Neural cell (in vitro differentiated cells): ENCODE measurements around the gene ZC3H6. TPM values are rescaled to one million over a fixed set of nuclear protein-coding genes. Genes with fewer than 3 reads are reported as not detected.

Experiments used
- H2AFZ ChIP-seq: fragments of 200-600, 300-800 bp; sonication (generic), shearing (Covaris generic); 2 replicates; pipeline ENCODE4 v1.6.0; 2014; ENCODE audit warnings: low read depth, mild to moderate bottlenecking, antibody characterized with exemption, low read length, moderate library complexity
- H3F3A ChIP-seq: fragments of 200-600 bp; shearing (Covaris generic); 2 replicates; pipeline ENCODE4 v1.6.1; 2016; ENCODE audit warnings: mild to moderate bottlenecking, moderate library complexity, mixed read lengths, antibody characterized with exemption, low read length; ENCODE audit not compliant: insufficient read depth, poor library complexity, severe bottlenecking
- H3K27ac ChIP-seq: fragments of 200-600, 300-800 bp; sonication (generic), shearing (Covaris generic); 2 replicates; pipeline ENCODE4 v1.5.1; 2014; ENCODE audit warnings: mild to moderate bottlenecking, low read length, moderate library complexity
- H3K27me3 ChIP-seq: fragments of 300-800, 200-600 bp; sonication (generic), shearing (Covaris generic); 2 replicates; pipeline ENCODE4 v1.6.0; 2014; ENCODE audit warnings: mild to moderate bottlenecking, low read depth, low read length, moderate library complexity; ENCODE audit not compliant: insufficient read depth
- H3K36me3 ChIP-seq: fragments of 300-800, 200-600 bp; sonication (generic), shearing (Covaris generic); 2 replicates; pipeline ENCODE4 v1.5.1; 2014; ENCODE audit warnings: mild to moderate bottlenecking, antibody characterized with exemption, low read length, moderate library complexity; ENCODE audit not compliant: insufficient read depth
- H3K4me2 ChIP-seq: fragments of 300-800, 200-600 bp; sonication (generic), shearing (Covaris generic); 2 replicates; pipeline ENCODE4 v1.6.0; 2014; ENCODE audit warnings: mild to moderate bottlenecking, low read length
- H3K4me3 ChIP-seq: fragments of 300-800, 200-600 bp; sonication (generic), shearing (Covaris generic); 2 replicates; pipeline ENCODE4 v1.5.1; 2014; ENCODE audit warnings: mild to moderate bottlenecking, low read length, moderate library complexity
- H3K79me2 ChIP-seq: fragments of 200-600 bp; shearing (Covaris generic); replicated peaks from 2 replicates; pipeline ENCODE4 v1.6.0; 2014; ENCODE audit warnings: mild to moderate bottlenecking, low read length, moderate library complexity; ENCODE audit not compliant: insufficient read depth
- H3K9ac ChIP-seq: fragments of 300-800, 200-600 bp; sonication (generic), shearing (Covaris generic); 2 replicates; pipeline ENCODE4 v1.6.1; 2016; ENCODE audit warnings: mild to moderate bottlenecking, low read length, mixed read lengths
- H3K9me2 ChIP-seq: fragments of 200-600 bp; shearing (Covaris generic); 2 replicates; pipeline ENCODE4 v1.6.1; 2016; ENCODE audit warnings: mild to moderate bottlenecking, low read length, mixed read lengths; ENCODE audit not compliant: insufficient read depth
- H3K9me3 ChIP-seq: fragments of 200-600, 300-800 bp; sonication (generic), shearing (Covaris generic); 2 replicates; pipeline ENCODE4 v1.6.1; 2016; ENCODE audit warnings: mild to moderate bottlenecking, mixed run types, low read length, moderate library complexity, mixed read lengths
- H4K20me1 ChIP-seq: fragments of 200-600 bp; shearing (Covaris generic); 2 replicates; pipeline ENCODE4 v1.6.1; 2016; ENCODE audit warnings: mild to moderate bottlenecking, mixed run types; ENCODE audit not compliant: insufficient read depth
- CTCF ChIP-seq: fragments of 450-650 bp; IDR thresholded peaks from 2 replicates; pipeline ENCODE4 v1.5.1; 2014; ENCODE audit warnings: antibody characterized with exemption, mild to moderate bottlenecking, moderate library complexity; ENCODE audit not compliant: poor library complexity, severe bottlenecking
- EP300 ChIP-seq: fragments of 450-650 bp; conservative IDR thresholded peaks from 2 replicates; pipeline ENCODE4 v1.6.1; 2014; ENCODE audit warnings: antibody characterized with exemption, mild to moderate bottlenecking, moderate library complexity; ENCODE audit not compliant: poor library complexity, severe bottlenecking
- EZH2 ChIP-seq: fragments of 200-600, 300-800 bp; shearing (Covaris generic), sonication (generic); IDR thresholded peaks from 2 replicates; pipeline ENCODE4 v1.6.1; 2014; ENCODE audit warnings: antibody characterized with exemption, low read length, borderline replicate concordance, mild to moderate bottlenecking; ENCODE audit not compliant: insufficient read depth, poor library complexity, severe bottlenecking
- MXI1 ChIP-seq: fragments of 450-650 bp; conservative IDR thresholded peaks from 2 replicates; pipeline ENCODE4 v1.6.1; 2014; ENCODE audit warnings: antibody characterized with exemption, mild to moderate bottlenecking; ENCODE audit not compliant: poor library complexity, severe bottlenecking
- POLR2AphosphoS5 ChIP-seq: IDR thresholded peaks from 2 replicates; pipeline ENCODE4 v1.6.1; 2012
- RAD21 ChIP-seq: fragments of 450-650 bp; conservative IDR thresholded peaks from 2 replicates; pipeline ENCODE4 v1.6.1; 2014; ENCODE audit warnings: antibody characterized with exemption, mild to moderate bottlenecking, moderate library complexity
- SMC3 ChIP-seq: fragments of 450-650 bp; conservative IDR thresholded peaks from 2 replicates; pipeline ENCODE4 v1.6.1; 2014; ENCODE audit warnings: antibody characterized with exemption, mild to moderate bottlenecking, moderate library complexity; ENCODE audit not compliant: poor library complexity
- TAF1 ChIP-seq: IDR thresholded peaks from 2 replicates; pipeline ENCODE4 v1.6.1; 2012; ENCODE audit warnings: low read depth
- polyA plus RNA-seq: library from polyadenylated mRNA; depleted of rRNA; stranded (reverse); fragments of >200 nt; gene quantifications from 2 replicates; pipeline ENCODE4 v1.2.3, GENCODE V29; 2014
- TF ChIP-seq, protein P1 (sequence below): IDR thresholded peaks from 2 replicates; pipeline ENCODE4 v1.6.1; 2012; ENCODE audit warnings: borderline replicate concordance

ZC3H6 gene
- polyA plus RNA-seq, 1 donor from 2014 or later = 6.1 TPM

DNA sequence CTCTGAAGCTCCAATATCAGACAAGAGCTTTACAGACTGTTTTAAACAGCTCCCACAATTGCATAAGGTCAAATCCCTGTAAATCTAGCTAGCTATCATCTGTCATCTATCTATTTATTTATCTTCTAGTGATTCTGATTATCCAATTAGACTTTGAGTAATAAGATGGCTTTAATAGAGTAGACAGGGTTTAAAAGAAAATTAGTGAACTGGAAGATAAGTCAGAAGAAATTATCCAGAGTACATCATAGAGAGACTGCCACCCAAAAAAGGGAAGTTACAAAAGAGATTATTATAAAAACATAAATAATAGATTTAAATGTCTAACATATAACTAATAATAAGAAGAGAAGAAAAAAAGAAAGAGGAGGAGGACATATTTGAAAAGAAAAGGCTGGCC lies 12.5 kb upstream of the ZC3H6 start:
- H3F3A ChIP-seq = no peaks in the 10 kb centered on the region
- TF ChIP-seq EP300 = no peak
- no peaks in the 10 kb centered on the region for H4K20me1 ChIP-seq
- no peak overlapping the region for H3K4me3 ChIP-seq
- no peak overlapping the region for H3K4me2 ChIP-seq
- no peak overlapping the region for H2AFZ ChIP-seq
- no peaks in the 10 kb centered on the region for H3K79me2 ChIP-seq
- no peaks in the 10 kb centered on the region for H3K27me3 ChIP-seq
- H3K9ac ChIP-seq = no peak overlapping the region
- H3K9me2 ChIP-seq = no peaks in the 10 kb centered on the region
- H3K9me3 ChIP-seq = no peaks in the 10 kb centered on the region
- no peak overlapping the region for H3K27ac ChIP-seq
- H3K36me3 ChIP-seq = no peaks in the 10 kb centered on the region

GRCh38 chr2:112268547-112268946 lies 6.8 kb upstream of the ZC3H6 start:
- TF ChIP-seq EZH2 (no peak), MXI1 (no peak), EP300 (no peak), RAD21 (no peak), CTCF (no peak), TAF1 (no peak), SMC3 (no peak), POLR2AphosphoS5 (no peak)
- TF ChIP-seq, protein P1, sequence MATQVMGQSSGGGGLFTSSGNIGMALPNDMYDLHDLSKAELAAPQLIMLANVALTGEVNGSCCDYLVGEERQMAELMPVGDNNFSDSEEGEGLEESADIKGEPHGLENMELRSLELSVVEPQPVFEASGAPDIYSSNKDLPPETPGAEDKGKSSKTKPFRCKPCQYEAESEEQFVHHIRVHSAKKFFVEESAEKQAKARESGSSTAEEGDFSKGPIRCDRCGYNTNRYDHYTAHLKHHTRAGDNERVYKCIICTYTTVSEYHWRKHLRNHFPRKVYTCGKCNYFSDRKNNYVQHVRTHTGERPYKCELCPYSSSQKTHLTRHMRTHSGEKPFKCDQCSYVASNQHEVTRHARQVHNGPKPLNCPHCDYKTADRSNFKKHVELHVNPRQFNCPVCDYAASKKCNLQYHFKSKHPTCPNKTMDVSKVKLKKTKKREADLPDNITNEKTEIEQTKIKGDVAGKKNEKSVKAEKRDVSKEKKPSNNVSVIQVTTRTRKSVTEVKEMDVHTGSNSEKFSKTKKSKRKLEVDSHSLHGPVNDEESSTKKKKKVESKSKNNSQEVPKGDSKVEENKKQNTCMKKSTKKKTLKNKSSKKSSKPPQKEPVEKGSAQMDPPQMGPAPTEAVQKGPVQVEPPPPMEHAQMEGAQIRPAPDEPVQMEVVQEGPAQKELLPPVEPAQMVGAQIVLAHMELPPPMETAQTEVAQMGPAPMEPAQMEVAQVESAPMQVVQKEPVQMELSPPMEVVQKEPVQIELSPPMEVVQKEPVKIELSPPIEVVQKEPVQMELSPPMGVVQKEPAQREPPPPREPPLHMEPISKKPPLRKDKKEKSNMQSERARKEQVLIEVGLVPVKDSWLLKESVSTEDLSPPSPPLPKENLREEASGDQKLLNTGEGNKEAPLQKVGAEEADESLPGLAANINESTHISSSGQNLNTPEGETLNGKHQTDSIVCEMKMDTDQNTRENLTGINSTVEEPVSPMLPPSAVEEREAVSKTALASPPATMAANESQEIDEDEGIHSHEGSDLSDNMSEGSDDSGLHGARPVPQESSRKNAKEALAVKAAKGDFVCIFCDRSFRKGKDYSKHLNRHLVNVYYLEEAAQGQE = no peak

DNA sequence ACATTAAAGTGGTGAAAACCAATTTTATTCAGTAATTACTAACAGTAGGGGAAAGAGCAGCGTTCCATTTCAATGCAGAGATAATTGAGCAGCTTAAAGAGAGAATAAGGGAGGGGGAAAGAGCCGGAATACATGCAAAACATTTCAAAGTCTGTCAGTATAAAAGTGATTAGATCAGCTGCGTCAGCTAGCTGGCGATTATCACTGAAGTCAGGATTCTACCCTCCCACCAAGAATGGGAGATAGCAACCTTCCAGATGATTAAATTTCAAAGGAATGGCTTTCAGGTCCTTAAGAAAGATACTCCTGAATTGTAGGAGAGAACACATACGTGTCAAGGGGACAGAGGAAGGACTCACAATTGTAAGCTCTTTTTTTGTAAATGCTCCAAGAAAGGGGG lies 2.7 kb upstream of the ZC3H6 start:
- Histone ChIP-seq H3K9me2 (no peaks in the 10 kb centered on the region), H3K4me2 (no peak overlapping the region), H3K27ac (peak overlapping the region; percentile 68), H3K36me3 (no peaks in the 10 kb centered on the region), H4K20me1 (no peaks in the 10 kb centered on the region), H3K9ac (peak overlapping the region; percentile 4), H2AFZ (no peak overlapping the region), H3K27me3 (no peaks in the 10 kb centered on the region), H3K9me3 (no peaks in the 10 kb centered on the region), H3K79me2 (peaks cover 1% of the 10 kb centered on the region), H3F3A (no peaks in the 10 kb centered on the region), H3K4me3 (peak overlapping the region; percentile 33)
- TF ChIP-seq EP300 (no peak), RAD21 (no peak), SMC3 (no peak), POLR2AphosphoS5 (no peak), MXI1 (no peak), CTCF (no peak), TAF1 (no peak), EZH2 (no peak)
- TF ChIP-seq, protein P1 = no peak

More at GRCh38 chr2:112268547-112268946, 6.8 kb upstream of the ZC3H6 start:
- Histone ChIP-seq H3F3A (no peaks in the 10 kb centered on the region), H3K4me3 (no peak overlapping the region), H4K20me1 (no peaks in the 10 kb centered on the region), H2AFZ (no peak overlapping the region), H3K27me3 (no peaks in the 10 kb centered on the region), H3K9ac (no peak overlapping the region), H3K27ac (no peak overlapping the region), H3K36me3 (no peaks in the 10 kb centered on the region), H3K79me2 (no peaks in the 10 kb centered on the region), H3K9me3 (no peaks in the 10 kb centered on the region), H3K9me2 (no peaks in the 10 kb centered on the region), H3K4me2 (no peak overlapping the region)
